Ammon's horn (tissue), 1 donor: Measurements from ENCODE around the gene CAMKK2.
"Not testable (repeated sequence)": the region's sequence is repeated elsewhere in the genome, so short reads cannot be mapped to it uniquely, and the experiment has no call there.

ENCODE experiments used
- DNase-seq: peaks from one replicate; pipeline ENCODE4 v3.0.0-alpha.2; 2016; ENCODE audit warnings: low spot score

The CAMKK2 gene

DNA sequence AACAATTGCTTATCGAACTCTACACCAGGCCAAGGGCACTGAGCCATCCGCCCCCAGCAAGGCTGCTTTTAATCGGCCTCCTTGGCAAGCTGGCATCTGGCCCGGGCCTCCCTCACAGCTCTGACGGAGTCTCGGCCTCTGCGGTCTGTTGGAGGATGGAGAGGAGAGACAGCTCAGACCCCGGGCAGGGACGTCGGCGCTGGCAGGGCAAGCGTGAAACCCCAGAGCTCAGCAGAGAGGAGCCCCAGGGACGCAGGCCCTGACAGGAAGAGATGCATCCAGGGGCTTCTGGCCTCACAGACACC is 17.5 kb downstream of the CAMKK2 start:
- DNase-seq: no peak

DNA sequence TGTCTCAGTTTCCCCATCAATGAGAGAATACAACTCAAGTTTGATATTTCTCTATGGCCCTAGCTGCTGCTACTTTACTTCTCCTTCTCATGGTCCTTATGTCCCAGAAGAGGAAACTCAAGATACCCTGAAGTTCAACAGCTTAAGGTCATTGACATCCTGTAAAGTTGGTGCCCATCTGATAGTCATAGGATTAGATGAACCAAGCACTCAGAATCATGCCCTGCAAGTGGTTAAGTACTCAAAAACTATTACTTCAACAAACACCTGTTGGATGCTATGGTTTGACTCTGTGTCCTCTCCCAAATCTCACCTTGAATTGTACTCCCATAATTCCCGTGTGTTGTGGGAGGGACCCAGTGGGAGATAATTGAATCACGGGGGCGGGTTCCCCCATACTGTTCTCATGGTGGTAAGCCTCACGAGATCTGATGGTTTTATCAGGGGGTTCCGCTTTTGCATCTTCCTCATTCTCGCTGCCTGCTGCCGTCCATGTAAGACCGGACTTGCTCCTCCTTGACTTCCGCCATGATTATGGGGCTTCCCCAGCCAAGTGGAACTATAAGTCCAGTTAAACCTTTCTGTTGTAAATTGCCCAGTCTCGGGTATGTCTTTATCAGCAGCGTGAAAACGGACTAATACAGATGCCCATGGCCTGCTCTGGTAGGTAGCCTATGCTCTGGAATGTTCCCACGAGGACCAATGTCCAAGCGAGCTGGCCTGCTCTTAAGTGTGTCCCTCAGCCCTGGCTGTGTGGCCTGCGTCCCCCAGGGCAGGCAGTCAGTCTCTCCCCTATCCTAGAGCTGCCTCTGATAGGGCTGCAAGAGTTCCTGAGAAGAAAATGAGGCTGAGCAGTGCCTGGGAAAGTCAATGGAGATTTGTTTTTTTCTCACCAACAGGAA is 18.1 kb downstream of the CAMKK2 start:
- peak; percentile 30 for DNase-seq

DNA sequence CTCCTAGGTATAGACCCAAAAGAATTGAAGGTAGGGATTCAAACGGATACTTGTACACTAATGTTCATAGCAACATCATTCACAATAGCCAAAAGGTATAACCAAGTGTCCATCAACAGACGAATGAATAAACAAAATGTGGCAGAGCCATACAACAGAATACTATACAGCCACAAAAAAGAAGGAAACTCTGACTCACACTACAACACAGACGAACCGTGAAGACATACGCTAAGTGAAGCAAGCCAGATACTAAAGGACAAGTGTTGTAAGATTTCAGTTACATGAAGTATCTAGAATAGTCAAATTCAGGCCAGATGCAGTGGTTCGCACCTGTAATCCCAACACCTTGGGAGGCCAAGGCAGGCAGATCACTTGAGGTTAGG is 19.1 kb downstream of the CAMKK2 start:
- DNase-seq: no peak

DNA sequence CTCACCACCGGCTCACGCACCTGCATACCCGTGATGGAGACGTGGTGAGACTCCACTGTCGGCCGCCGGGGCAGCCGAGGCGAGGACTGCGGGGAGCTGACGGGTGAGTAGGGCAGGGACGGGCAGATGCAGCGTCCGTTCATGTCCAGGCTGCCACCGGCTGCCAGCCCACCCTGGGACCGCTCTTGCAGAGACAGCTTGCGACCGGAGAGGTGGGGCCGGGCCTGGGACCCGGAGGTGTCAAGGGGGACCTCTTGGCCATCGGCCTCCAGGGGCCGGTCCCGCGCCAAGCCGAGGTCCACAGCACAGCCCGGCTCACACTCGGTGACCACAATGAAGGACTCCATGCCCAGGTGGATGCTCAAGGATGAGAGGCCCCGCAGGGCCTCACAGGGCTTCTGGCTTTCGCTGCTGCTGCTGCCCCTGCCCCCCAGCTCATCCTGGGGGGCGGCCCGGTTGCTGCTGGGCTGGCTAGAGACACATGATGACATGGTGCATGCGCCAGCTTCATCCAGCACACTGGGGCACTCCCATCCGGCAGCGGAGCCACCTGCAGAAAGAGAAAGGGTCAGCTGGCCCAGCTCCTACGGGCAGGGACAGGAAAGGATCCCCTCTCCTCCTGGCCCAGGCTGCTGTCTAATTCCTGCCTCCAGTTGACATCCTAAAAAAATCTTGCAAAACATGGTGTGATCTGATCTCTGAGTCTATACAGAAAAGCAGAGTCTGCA is 22.3 kb downstream of the CAMKK2 start:
- no peak for DNase-seq

DNA sequence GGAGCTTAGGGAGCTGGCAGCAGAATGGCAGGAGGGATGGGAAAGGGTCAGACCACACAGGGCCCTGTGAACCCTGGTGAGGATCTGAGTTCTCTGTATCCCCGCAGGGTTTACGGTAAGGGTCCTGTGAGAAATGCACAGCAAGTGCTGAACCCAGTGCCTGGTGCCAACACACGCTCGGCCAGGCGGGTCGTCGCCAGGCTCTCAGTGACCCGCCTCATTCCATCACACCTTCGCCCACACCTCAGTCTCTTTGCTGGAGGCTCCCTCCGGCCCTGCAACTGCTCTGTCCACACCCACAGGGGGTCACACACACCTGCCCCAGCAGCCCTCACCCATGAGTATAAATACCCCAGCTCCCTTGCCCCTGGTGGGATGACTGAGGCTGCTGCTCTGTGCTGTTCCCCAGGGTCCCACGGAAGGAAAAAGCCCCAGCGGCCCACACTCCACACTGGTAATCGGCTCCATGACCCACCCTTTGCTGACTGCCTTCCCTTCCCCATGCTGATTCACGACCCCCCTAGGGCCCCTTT is 23.1 kb downstream of the CAMKK2 start:
- DNase-seq: no peak

DNA sequence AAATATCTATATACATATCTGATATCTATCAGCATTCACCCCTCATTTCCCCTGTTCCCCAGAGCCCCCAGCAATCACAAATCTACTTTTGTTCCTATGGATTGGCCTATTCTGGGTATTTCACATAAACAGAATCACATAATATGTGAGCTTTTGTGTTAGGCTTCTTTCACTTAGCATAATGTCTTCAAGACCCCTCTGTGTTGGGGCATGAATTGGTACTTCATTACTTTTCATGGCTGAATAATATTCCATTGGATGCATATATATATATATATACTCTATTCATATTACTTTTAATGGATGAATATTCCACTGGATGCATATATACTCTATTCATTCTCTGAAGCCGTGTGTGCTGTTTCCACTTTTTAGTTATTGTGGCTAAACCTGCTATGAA is 28.7 kb downstream of the CAMKK2 start:
- DNase-seq: no peak

DNA sequence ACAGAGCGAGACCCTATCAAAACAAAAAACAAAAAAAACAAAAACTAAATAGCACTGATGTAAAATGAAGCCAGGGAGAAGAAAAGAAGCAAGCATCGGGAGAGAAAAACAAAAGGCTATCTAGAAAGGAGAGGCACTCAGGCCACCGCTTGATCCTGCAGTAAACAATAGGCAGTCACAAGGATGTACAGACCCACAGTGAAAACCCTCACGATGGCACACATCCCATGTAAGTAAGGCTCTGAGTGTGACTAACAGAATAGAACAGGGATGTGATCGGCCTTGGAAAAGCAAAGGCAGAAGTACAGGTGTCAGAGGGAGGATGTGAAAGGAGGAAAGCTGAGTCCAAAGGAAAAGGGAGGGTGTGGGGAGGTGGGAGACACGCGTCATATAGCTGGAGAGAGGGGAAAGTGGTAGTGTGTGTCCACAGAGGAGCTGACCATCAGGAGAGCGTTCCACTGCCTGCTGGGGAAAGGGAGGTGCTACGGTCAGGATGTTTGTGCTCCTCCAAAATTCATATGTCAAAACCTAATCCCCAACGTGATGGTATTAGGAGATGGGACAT is 31.5 kb downstream of the CAMKK2 start:
- DNase-seq: peak; percentile 39

DNA sequence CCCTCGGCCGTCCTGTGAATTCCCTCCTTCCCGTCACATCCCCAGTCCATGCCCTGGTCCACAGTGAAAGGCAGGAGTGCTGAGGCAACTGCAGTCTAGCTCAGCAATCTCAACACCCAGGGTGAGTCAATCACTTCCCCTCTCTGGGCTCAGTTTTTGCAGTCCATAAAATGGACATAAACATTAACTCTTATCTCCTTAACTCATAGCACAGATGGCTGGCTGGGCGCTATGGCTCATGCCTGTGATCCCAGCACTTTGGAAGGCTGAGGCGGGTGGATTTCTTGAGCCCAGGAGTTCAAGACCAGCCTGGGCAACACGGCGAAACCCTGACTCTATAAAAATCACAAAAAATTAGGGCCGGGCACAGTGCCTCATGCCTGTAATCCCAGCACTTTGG is 32.4 kb downstream of the CAMKK2 start:
- DNase-seq: no peak

DNA sequence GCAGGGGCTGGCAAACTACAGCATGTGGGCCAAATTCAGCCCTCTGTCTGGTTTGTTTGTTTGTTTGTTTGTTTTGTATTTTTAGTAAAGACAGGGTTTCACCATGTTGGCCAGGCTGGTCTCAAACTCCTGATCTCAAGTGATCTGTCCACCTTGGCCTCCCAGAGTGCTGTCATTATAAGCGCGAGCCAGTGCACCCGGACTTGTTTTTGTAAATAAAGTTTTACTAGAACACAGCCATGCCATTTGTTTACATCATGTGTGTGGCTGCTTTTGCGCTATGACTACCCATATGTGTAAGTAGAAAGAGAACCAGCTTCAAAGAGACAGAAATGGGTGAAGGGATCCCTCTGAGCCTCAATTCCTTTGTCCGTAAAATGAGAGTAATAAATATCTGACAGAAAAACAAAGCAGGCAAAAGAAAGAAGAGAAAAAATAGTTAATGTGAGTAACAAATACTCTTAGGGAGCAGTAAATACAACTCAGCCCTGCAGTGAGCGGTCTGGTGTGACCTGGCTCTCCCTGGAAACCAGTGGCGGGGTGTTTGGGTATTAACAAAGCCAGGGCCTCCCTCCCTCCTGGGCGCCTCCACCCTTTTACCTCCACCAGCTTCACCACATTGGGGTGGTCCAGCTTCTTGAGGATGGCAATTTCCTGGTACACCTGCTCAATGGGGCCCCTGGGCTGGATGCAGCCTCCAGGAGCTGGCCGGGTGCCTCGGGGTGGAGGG is 33.1 kb downstream of the CAMKK2 start:
- DNase-seq: no peak

DNA sequence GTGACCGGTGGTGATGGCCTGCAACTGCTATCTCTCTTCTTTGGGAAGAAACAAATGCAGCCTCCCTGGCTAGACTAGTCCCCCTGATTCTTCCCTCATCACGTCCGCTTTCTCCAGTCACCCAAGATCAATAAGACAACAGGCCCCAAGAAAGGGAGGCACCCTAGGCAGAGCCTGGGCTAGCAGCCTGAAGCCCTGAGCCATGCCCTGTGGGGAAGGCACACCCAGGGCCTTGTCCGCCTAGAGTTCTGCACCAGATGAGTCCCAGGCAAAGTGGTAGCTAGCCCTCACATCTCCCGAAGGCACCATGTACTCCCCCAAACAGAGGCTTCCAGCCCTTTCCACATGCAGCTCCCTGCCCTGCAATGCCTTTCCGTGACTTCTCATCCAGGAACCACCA is 35.1 kb downstream of the CAMKK2 start:
- no peak for DNase-seq

DNA sequence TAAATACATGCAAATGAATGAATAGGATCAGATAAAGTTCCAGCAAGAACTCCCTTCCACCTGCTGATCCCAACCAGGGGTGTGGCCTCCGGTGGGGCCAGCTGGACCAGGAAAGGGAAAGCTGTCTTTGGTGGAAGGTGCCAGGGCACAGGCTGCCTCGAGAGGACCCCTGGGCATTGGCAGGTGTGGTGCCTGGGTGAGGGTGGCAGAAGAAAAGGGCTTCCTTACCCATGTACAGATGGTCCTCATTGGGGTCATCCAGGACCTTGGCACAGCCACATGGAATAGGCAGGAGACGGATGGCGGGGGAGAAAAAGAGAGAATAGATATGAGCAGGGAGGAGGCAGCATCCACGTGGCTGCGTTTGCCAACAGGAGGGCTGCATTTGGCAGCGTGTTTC is 36.4 kb downstream of the CAMKK2 start:
- DNase-seq: no peak

DNA sequence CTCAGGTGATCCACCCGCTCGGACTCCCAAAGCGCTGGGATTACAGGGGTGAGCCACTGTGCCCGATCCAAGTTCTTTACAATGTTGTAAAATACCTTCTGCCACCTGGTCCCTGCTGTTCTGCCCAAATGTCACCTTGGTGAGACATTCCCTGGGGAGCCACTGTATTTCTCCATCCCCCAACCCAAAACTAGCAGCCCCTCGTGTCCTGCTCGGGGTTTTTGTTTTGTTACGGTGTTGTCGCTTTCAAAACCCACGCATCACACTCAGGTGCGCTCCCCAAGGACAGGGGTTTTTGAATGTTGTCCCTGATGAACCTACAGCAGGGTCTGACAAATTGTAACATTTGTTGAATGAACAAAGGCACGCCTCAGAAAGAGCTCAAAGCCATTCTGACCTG is 37.4 kb downstream of the CAMKK2 start:
- DNase-seq: no peak

DNA sequence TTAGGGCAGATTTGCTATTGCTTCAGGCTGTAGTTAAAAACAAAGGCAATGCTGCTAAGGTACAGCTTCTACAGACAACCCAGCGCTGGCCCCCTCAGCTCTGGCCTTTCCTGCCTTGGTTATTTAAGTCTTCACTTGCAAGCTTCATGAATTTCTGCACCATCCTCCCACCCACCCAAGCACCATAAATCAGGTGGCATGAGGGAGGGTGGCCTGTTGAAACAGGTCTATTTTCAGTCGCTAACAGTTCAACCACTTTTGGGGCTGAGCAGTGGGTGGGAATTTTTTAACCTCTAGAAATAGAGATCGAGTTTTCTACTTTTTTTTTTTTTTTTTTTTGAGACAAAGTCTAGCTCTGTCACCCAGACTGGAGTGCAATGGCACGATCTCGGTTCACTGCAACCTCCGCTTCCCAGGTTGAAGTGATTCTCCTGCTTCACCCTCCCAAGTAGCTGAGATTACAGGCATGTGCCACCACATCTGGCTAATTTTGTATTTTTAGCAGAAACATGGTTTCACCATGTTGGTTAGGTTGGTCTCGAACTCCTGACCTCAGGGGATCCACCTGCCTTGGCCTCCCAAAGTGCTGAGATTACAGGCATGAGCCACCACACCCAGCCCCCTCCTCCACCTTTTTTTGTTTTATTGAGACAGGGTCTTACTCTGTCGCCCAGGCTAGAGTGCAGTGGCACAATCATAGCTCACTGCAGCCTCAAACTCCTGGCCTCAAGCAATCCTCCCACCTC is 38.6 kb downstream of the CAMKK2 start:
- not testable (repeated sequence) for DNase-seq

DNA sequence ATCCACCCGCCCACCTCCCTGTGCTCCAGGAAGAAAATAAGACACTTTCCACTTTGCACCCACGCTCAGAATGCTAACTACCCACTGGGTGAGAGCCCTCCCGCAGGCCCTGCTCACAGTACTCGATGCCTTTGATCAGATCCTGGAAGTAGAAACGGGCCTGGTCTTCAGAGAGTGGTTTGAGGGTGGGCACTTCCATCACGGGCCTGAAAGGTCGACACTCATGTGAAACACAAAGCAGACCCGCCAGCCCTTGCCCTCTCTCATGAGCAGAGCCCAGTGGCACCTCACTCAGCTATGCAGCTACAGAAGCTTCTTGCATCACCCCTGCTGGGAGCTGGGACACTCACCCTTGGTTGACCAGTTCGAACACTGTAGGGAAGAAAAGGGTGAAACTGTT is 41.1 kb downstream of the CAMKK2 start:
- no peak for DNase-seq

DNA sequence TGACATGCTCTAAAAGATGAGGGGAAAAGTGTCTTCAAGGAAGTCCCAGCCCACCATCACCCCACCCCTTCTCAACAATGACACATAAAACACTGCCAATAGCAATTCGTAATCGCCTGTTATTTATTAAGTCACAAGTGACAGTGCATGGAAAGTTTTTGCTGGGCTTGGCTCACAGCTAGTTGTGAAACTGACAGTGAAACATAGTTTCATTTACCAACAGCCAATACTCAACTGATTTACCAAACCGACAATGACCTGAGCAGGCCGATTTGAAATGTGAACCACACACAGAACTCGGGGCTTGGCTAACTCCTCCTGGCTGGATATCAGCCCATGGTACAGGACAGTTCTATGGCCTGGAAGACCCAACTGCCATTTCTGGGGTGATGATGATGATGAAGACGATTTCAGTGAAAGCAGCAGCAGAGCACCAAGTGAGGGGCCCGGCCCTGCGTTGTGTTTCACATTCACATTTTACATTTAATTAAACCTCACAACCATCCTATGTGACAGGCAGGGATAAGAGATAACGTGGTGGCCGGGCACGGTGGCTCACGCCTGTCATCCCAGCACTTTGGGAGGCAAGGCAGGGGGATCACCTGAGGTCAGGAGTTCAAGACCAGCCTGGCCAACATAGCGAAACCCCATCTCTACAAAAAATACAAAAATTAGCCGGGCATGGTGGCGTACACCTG is 42.7 kb downstream of the CAMKK2 start:
- DNase-seq: no peak

DNA sequence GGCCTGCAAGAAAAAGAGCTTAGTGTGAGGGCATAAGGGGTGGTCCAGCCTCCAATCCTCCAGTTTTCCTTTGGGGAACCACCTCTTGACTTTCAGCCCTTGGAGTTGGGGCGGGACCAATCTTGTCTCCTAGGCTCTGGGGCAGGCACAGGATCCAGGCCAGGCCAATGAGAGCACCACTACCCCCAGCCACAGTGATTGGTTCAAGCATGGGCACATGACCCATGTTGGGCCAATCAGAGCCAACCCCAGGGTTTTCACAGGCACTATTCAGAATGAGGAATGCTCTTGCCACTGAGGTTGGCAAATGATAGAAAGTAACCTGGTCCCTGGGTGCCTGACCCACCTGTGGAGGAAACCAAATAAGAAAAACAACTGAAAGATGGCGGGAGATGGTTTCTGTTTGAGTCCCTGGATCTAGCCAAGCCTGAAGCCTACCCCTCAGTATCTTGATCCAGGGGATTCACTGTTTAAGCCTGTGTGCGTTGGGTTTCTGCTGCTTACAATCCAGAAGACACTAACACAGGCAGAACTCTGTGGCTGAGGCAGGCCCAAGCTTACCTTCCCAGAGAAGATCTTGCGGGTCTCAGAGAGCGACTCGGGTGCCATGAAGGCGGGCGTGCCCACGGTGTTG is 43.7 kb downstream of the CAMKK2 start:
- DNase-seq: no peak

DNA sequence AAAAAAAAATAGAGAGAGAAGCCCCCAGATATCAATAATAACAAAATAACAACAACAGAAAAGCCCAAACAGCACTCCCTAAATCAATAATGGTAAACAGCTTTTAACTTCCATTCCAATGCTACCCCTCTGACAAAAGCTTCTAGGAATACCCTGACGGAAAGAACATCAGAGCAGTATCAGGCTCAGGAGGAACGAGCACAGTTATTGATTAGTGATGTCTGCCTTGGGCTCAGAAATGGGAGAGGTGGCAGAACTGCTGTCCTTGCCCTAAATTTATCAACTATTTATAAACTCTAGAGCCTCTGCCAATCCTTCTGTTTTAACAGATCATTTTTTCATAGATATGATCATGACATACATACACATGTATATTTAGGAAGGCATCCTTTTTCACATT is 44.7 kb downstream of the CAMKK2 start:
- no peak for DNase-seq

DNA sequence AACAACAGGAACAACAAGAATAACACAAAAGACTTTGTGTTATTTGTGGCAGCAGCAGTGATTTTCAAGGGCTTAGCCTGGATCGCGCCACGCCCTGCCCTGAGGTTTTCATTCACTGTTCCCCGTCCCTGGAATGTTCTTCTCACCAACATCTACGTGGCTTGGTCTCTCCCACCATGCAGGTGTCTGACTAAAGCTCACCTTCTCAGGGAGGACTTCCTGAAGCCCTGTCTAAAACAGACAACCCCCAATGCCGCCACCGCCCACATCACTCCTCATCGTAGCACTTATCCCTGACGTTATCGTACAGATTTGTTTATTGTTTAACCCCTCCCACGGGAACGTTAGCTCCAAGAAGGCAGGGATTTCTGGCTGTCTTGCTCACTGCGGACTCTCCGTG is 46.1 kb downstream of the CAMKK2 start:
- DNase-seq: no peak

DNA sequence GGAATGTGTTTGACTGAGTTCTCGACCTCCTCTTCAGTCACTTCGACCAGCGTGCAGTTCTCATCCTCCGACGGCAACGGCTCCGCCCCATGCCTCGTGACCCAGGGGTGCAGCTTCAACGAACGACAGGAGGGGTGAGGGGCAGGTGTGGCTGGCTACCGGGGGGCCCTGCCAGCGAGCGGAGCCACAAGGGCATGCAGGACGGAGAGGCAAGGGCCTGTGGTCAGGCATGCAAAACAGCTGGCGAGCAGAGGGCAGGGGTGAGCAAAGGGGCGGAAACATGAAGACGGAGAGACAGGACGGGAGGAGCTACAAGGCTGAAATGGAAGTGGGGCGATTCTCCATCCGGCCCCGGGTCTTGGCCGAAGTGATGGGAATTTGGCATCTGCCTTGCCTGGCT is 47.9 kb downstream of the CAMKK2 start:
- no peak for DNase-seq

DNA sequence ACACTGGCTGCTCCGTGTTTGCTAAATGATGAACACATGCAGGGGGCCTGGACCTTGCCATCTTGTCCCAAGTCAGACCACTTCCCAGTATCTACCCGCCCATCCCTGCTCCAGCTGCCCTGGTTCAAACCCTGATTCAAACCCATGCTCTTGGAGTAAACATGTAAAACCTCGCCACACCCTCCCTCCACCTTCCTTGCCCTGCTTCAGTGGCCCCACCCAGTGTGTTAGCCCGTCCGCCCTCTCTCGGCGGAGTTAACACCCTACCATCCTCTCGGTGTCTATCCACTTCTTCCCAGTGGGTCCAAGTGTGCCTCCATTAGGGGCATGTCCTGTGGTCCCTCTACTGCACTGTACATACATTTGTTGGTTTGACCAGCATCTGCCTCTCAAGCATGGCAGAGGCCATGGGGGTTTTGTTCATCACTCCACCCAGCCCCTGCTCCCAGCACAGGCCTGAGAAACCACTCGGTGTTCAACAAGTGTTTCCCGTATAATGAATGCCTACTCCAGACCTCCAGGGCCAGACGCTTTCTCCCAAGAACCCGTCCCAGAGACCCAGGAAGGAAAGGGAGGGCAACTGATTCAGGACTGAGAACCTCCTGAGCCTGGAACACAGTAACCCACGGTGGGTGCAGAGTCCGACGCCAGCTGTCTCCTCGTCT is 49.5 kb downstream of the CAMKK2 start:
- DNase-seq: no peak
